HEK293 (cell line): Measurements from ENCODE around the gene DOK3.
A peak's percentile ranks its signal among the peaks of the same experiment; 100 is the strongest.

Source experiments
- CTCF ChIA-PET: fragments of 350-600 bp; formaldehyde crosslinking; extraction: SDS; loops from one replicate; lab custom pipeline; 2021; ENCODE audit warnings: antibody characterized with exemption; lab: Yijun Ruan, JAX
- POLR2A ChIA-PET: fragments of 300-600 bp; formaldehyde crosslinking; extraction: SDS; loops from one replicate; lab custom pipeline; 2020; ENCODE audit warnings: antibody characterized with exemption, inconsistent platforms; lab: Yijun Ruan, JAX
- H3K27ac ChIP-seq: fragments of 200-500 bp; sonication (Bioruptor generic); 2 replicates; pipeline ENCODE4 v1.5.1; 2014; ENCODE audit warnings: low read depth, low read length, control low read depth, inconsistent platforms; ENCODE audit errors: extremely low read depth
- H3K36me3 ChIP-seq, 2 experiments: fragments of 200-500 bp in 1 of 2; sonication (Bioruptor generic) in 1 of 2; 1 replicate in 1 of 2; 2 replicates in 1 of 2; pipeline ENCODE4 v1.5.1; 2014 to 2017; ENCODE audit warnings: inconsistent platforms in 2 of 2, low read length in 2 of 2; ENCODE audit not compliant: control insufficient read depth in 2 of 2, insufficient read depth in 1 of 2
- H3K4me1 ChIP-seq: fragments of 200-500 bp; sonication (Bioruptor generic); 2 replicates; pipeline ENCODE4 v1.5.1; 2014; ENCODE audit warnings: mild to moderate bottlenecking, low read length, inconsistent platforms; ENCODE audit not compliant: control insufficient read depth, insufficient read depth
- H3K4me3 ChIP-seq: 2 replicates; pipeline ENCODE4 v1.5.1; 2011; ENCODE audit warnings: low read depth, mild to moderate bottlenecking, control low read depth, low read length, moderate library complexity
- H3K9me3 ChIP-seq: fragments of 200-500 bp; sonication (Bioruptor generic); 2 replicates; pipeline ENCODE4 v1.5.1; 2014; ENCODE audit warnings: low read depth, low read length, inconsistent platforms; ENCODE audit not compliant: control insufficient read depth, insufficient read depth
- EGR2 ChIP-seq: fragments of 450-650 bp; formaldehyde crosslinking; IDR thresholded peaks from 2 replicates; pipeline ENCODE4 v1.5.1; 2016; ENCODE audit warnings: low read depth, missing biosample characterization, missing genetic modification characterization
- GLIS2 ChIP-seq: fragments of 450-650 bp; formaldehyde crosslinking; IDR thresholded peaks from 2 replicates; pipeline ENCODE4 v1.5.1; 2016; ENCODE audit warnings: missing biosample characterization, missing genetic modification characterization
- SCRT2 ChIP-seq: fragments of 450-650 bp; formaldehyde crosslinking; IDR thresholded peaks from 2 replicates; pipeline ENCODE4 v1.5.1; 2016; ENCODE audit warnings: missing biosample characterization, missing genetic modification characterization
- SP3 ChIP-seq: fragments of 450-650 bp; formaldehyde crosslinking; IDR thresholded peaks from 2 replicates; pipeline ENCODE4 v1.5.1; 2016; ENCODE audit warnings: missing biosample characterization, missing genetic modification characterization
- WT1 ChIP-seq: fragments of 450-650 bp; formaldehyde crosslinking; IDR thresholded peaks from 2 replicates; pipeline ENCODE4 v1.5.1; 2016; ENCODE audit warnings: missing biosample characterization, missing genetic modification characterization
- ZNF10 ChIP-seq: fragments of 450-650 bp; formaldehyde crosslinking; IDR thresholded peaks from 2 replicates; pipeline ENCODE4 v1.5.1; 2017; ENCODE audit warnings: missing biosample characterization, missing genetic modification characterization
- ZNF248 ChIP-seq: fragments of 450-650 bp; formaldehyde crosslinking; IDR thresholded peaks from 2 replicates; pipeline ENCODE4 v1.5.1; 2017; ENCODE audit warnings: missing biosample characterization, missing genetic modification characterization
- ZNF266 ChIP-seq: fragments of 450-650 bp; formaldehyde crosslinking; IDR thresholded peaks from 2 replicates; pipeline ENCODE4 v1.5.1; 2016; ENCODE audit warnings: missing biosample characterization, missing genetic modification characterization, low read depth
- ZNF350 ChIP-seq: fragments of 450-650 bp; formaldehyde crosslinking; IDR thresholded peaks from 2 replicates; pipeline ENCODE4 v1.5.0; 2017; ENCODE audit warnings: missing biosample characterization, mild to moderate bottlenecking, missing genetic modification characterization
- ZNF391 ChIP-seq: fragments of 450-650 bp; formaldehyde crosslinking; IDR thresholded peaks from 2 replicates; pipeline ENCODE4 v1.5.1; 2016; ENCODE audit warnings: low read depth, missing biosample characterization, missing genetic modification characterization, borderline replicate concordance
- ZNF426 ChIP-seq: fragments of 450-650 bp; formaldehyde crosslinking; IDR thresholded peaks from 2 replicates; pipeline ENCODE4 v1.5.1; 2017; ENCODE audit warnings: missing biosample characterization, missing genetic modification characterization, mild to moderate bottlenecking, inconsistent platforms, moderate library complexity
- ZNF560 ChIP-seq: fragments of 450-650 bp; formaldehyde crosslinking; IDR thresholded peaks from 2 replicates; pipeline ENCODE4 v1.5.1; 2017; ENCODE audit warnings: missing biosample characterization, missing genetic modification characterization, borderline replicate concordance
- ZNF600 ChIP-seq: fragments of 450-650 bp; formaldehyde crosslinking; IDR thresholded peaks from 2 replicates; pipeline ENCODE4 v1.5.1; 2016; ENCODE audit warnings: missing biosample characterization, missing genetic modification characterization
- ZNF624 ChIP-seq: fragments of 450-650 bp; formaldehyde crosslinking; IDR thresholded peaks from 2 replicates; pipeline ENCODE4 v1.5.1; 2017; ENCODE audit warnings: missing biosample characterization, missing genetic modification characterization
- ZNF629 ChIP-seq: fragments of 450-650 bp; formaldehyde crosslinking; IDR thresholded peaks from 2 replicates; pipeline ENCODE4 v1.5.1; 2017; ENCODE audit warnings: missing biosample characterization, missing genetic modification characterization
- ZNF658 ChIP-seq: fragments of 450-650 bp; formaldehyde crosslinking; IDR thresholded peaks from 2 replicates; pipeline ENCODE4; 2016; ENCODE audit warnings: missing biosample characterization, missing genetic modification characterization
- ZNF776 ChIP-seq: fragments of 450-650 bp; formaldehyde crosslinking; IDR thresholded peaks from 2 replicates; pipeline ENCODE4 v1.5.0; 2017; ENCODE audit warnings: missing biosample characterization, missing genetic modification characterization, borderline replicate concordance
- TF ChIP-seq, protein P1 (sequence below): fragments of 450-650 bp; formaldehyde crosslinking; IDR thresholded peaks from 2 replicates; pipeline ENCODE4 v1.5.1; 2017; ENCODE audit warnings: missing biosample characterization, missing genetic modification characterization
- TF ChIP-seq, protein P2 (sequence below): fragments of 450-650 bp; formaldehyde crosslinking; IDR thresholded peaks from 2 replicates; pipeline ENCODE4 v1.5.1; 2016; ENCODE audit warnings: missing biosample characterization, missing genetic modification characterization
- TF ChIP-seq, protein P3 (sequence below): fragments of 450-650 bp; formaldehyde crosslinking; IDR thresholded peaks from 2 replicates; pipeline ENCODE4 v1.5.1; 2016; ENCODE audit warnings: missing biosample characterization, missing genetic modification characterization
- TF ChIP-seq, protein P4 (sequence below): fragments of 450-650 bp; formaldehyde crosslinking; IDR thresholded peaks from 2 replicates; pipeline ENCODE4 v1.5.1; 2016; ENCODE audit warnings: missing biosample characterization, missing genetic modification characterization, low read depth
- TF ChIP-seq, protein P5 (sequence below): fragments of 450-650 bp; formaldehyde crosslinking; conservative IDR thresholded peaks from 2 replicates; pipeline ENCODE4 v1.5.1; 2016; ENCODE audit warnings: low read depth, missing biosample characterization, missing genetic modification characterization

The DOK3 gene

DNA sequence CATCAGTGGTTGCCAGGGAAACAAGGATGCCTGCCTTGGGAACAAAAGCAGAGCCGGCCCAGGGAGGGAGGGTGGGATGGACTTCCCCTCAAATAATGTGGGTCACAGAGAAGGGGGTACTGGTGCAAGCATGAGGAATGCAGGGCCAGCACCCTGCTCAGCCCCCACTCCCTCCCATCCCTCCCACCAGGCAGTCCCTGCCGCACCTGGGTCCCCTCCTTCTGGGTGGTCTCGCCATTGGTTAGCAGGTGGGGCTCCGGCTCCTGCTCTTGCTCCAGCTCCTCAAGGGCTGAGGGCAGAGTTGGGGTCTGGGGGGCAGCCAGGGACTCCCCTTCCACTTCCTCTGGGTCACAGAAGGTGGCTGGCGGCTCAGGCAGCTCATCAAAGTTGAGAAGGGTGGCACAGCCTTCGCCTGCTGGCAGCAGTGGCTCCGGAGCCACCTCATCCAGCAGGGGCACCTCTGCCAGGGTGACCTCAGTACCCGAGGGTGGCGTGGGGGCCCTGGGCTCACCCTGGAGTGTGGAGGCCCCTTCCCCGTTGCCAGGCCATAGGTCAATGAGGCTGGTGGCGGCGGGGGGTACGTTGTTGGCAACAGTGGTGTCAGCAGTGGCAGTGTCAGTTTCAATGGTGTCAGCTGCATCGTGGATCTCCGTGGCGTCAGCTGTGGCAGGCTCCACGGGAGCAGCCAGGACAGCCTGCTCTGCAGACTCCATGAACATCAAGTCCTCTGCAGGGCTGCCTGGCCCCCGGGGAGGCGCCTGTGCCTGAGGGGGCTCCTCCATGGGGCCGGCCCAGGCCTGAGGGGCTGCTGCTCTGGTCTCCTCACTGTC, 51.6 kb downstream of the DOK3 start:
- ChIA-PET CTCF (interaction anchor here (0.7 to 2.9 kb wide), 20 partner anchors 11 to 150 kb away, joined by 3 to 24 read pairs (median 5); partner anchors contain the start of genes MXD3, PDLIM7, PRR7 and SLC34A1), POLR2A (interaction anchor here (0.6 to 5.4 kb wide), 18 partner anchors 8 to 447 kb away, joined by 3 to 89 read pairs (median 6); partner anchors contain the start of genes DBN1, GRK6, MXD3 and PDLIM7)
- Histone ChIP-seq H3K36me3 (peaks cover 4 to 53% of the 10 kb centered on the region in 2 experiments; a peak in 2 of 3 replicates), H3K4me3 (no peak overlapping the region), H3K9me3 (no peaks in the 10 kb centered on the region), H3K27ac (no peak overlapping the region), H3K4me1 (peaks cover 8% of the 10 kb centered on the region)
- TF ChIP-seq ZNF600 (tag by site-specific recombination) (peak; percentile 13; the same call in 1 of the 2 replicates), ZNF248 (tag by site-specific recombination) (no peak), SP3 (peak; percentile 2; the same call in 1 of the 2 replicates), GLIS2 (tag by site-specific recombination) (peak; percentile 37; the same call in 1 of the 2 replicates), ZNF10 (0 out of 2 replicates have a peak, but pooled peaks have one; percentile 48), ZNF266 (tag by site-specific recombination) (no peak), ZNF560 (tag by site-specific recombination) (no peak), ZNF776 (tag by site-specific recombination) (no peak)
- TF ChIP-seq, protein P1, sequence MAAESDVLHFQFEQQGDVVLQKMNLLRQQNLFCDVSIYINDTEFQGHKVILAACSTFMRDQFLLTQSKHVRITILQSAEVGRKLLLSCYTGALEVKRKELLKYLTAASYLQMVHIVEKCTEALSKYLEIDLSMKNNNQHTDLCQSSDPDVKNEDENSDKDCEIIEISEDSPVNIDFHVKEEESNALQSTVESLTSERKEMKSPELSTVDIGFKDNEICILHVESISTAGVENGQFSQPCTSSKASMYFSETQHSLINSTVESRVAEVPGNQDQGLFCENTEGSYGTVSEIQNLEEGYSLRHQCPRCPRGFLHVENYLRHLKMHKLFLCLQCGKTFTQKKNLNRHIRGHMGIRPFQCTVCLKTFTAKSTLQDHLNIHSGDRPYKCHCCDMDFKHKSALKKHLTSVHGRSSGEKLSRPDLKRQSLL (tag by site-specific recombination): 0 out of 2 replicates have a peak, but pooled peaks have one; percentile 49
- TF ChIP-seq, protein P2, sequence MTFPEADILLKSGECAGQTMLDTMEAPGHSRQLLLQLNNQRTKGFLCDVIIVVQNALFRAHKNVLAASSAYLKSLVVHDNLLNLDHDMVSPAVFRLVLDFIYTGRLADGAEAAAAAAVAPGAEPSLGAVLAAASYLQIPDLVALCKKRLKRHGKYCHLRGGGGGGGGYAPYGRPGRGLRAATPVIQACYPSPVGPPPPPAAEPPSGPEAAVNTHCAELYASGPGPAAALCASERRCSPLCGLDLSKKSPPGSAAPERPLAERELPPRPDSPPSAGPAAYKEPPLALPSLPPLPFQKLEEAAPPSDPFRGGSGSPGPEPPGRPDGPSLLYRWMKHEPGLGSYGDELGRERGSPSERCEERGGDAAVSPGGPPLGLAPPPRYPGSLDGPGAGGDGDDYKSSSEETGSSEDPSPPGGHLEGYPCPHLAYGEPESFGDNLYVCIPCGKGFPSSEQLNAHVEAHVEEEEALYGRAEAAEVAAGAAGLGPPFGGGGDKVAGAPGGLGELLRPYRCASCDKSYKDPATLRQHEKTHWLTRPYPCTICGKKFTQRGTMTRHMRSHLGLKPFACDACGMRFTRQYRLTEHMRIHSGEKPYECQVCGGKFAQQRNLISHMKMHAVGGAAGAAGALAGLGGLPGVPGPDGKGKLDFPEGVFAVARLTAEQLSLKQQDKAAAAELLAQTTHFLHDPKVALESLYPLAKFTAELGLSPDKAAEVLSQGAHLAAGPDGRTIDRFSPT: peak; percentile 78

DNA sequence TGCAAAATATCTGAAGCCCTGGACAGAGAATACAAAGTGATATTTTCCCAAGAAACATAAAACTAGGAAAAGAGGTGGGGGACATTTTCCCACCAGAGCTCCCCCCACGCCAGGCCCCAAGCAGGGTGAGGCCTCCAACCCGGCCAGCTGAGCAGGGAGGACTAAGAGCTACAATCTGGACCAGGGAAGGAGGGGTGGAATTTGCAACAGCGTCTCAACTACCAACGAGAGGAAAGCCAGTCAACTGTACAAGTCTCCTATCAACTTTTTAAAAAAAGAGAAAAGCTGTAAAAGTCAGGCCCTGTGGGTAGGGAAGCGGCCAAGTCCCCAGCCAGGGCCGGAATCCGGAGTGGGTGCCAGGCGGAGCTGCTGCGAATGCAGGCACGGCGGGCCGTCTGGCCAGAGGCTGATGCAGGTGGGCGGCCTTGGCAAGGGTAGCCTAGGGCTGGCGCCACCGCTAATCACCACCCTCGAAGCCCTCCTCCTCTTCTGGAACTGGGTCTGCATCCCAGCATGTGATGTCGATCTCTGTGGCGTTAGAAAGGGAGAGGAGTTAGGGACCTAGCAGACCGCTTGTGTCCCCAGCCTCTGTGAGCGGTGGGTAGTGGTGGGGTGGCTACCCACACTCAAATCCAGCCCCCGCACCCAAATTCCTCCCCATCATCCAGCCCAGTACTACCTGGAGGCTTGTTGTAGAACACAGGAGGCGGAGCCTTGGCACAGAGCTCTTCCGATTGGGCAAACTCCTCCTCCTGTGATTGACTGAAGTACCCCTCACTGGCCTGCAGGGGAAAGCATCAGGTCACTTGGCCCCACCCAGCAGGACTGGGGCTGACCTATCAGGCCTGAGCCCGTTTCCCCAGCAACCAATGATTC, 52.4 kb downstream of the DOK3 start:
- Histone ChIP-seq H3K36me3 (peaks cover 4 to 47% of the 10 kb centered on the region in 2 experiments; a peak in 2 of 3 replicates), H3K4me1 (peaks cover 8% of the 10 kb centered on the region), H3K27ac (0 out of 2 replicates have a peak overlapping the region, but pooled peaks have one; percentile 11), H3K4me3 (no peak overlapping the region), H3K9me3 (no peaks in the 10 kb centered on the region)
- CTCF ChIA-PET: interaction anchor here (0.6 to 2.9 kb wide), 28 partner anchors 8 to 149 kb away, joined by 3 to 24 read pairs (median 4); partner anchors contain the start of genes MXD3, PDLIM7, PRR7 and SLC34A1
- POLR2A ChIA-PET: interaction anchor here (0.6 to 5.4 kb wide), 19 partner anchors 8 to 447 kb away, joined by 3 to 89 read pairs (median 5); partner anchors contain the start of genes DBN1, GRK6, MXD3 and PDLIM7
- TF ChIP-seq, protein P3, sequence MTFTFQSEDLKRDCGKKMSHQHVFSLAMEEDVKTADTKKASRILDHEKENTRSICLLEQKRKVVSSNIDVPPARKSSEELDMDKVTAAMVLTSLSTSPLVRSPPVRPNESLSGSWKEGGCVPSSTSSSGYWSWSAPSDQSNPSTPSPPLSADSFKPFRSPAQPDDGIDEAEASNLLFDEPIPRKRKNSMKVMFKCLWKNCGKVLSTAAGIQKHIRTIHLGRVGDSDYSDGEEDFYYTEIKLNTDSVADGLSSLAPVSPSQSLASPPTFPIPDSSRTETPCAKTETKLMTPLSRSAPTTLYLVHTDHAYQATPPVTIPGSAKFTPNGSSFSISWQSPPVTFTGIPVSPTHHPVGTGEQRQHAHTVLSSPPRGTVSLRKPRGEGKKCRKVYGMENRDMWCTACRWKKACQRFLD (tag by site-specific recombination): no peak
- TF ChIP-seq, protein P4, sequence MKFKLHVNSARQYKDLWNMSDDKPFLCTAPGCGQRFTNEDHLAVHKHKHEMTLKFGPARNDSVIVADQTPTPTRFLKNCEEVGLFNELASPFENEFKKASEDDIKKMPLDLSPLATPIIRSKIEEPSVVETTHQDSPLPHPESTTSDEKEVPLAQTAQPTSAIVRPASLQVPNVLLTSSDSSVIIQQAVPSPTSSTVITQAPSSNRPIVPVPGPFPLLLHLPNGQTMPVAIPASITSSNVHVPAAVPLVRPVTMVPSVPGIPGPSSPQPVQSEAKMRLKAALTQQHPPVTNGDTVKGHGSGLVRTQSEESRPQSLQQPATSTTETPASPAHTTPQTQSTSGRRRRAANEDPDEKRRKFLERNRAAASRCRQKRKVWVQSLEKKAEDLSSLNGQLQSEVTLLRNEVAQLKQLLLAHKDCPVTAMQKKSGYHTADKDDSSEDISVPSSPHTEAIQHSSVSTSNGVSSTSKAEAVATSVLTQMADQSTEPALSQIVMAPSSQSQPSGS: no peak
- no peak for TF ChIP-seq ZNF350 (tag by site-specific recombination)
- no peak for TF ChIP-seq ZNF624 (tag by site-specific recombination)
- no peak for TF ChIP-seq WT1 (tag by site-specific recombination)
- peak; percentile 84 for TF ChIP-seq EGR2 (tag by site-specific recombination)
- TF ChIP-seq ZNF629 (tag by site-specific recombination): no peak
- TF ChIP-seq, protein P5, sequence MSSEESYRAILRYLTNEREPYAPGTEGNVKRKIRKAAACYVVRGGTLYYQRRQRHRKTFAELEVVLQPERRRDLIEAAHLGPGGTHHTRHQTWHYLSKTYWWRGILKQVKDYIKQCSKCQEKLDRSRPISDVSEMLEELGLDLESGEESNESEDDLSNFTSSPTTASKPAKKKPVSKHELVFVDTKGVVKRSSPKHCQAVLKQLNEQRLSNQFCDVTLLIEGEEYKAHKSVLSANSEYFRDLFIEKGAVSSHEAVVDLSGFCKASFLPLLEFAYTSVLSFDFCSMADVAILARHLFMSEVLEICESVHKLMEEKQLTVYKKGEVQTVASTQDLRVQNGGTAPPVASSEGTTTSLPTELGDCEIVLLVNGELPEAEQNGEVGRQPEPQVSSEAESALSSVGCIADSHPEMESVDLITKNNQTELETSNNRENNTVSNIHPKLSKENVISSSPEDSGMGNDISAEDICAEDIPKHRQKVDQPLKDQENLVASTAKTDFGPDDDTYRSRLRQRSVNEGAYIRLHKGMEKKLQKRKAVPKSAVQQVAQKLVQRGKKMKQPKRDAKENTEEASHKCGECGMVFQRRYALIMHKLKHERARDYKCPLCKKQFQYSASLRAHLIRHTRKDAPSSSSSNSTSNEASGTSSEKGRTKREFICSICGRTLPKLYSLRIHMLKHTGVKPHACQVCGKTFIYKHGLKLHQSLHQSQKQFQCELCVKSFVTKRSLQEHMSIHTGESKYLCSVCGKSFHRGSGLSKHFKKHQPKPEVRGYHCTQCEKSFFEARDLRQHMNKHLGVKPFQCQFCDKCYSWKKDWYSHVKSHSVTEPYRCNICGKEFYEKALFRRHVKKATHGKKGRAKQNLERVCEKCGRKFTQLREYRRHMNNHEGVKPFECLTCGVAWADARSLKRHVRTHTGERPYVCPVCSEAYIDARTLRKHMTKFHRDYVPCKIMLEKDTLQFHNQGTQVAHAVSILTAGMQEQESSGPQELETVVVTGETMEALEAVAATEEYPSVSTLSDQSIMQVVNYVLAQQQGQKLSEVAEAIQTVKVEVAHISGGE (tag by site-specific recombination): no peak
- no peak for TF ChIP-seq ZNF426 (tag by site-specific recombination)
- peak; percentile 91 for TF ChIP-seq SCRT2
- no peak for TF ChIP-seq ZNF391 (tag by site-specific recombination)
- no peak for TF ChIP-seq ZNF658 (tag by site-specific recombination)
